Activated T-cell treated with anti-CD3 and anti-CD28 coated beads for 1 hour (primary cell): ENCODE results near the gene DOCK8.

Experiments used
- DNase-seq: peaks from one replicate; pipeline ENCODE4 v3.0.0-alpha.2; 2020; ENCODE audit warnings: low read depth

DOCK8 gene

DNA sequence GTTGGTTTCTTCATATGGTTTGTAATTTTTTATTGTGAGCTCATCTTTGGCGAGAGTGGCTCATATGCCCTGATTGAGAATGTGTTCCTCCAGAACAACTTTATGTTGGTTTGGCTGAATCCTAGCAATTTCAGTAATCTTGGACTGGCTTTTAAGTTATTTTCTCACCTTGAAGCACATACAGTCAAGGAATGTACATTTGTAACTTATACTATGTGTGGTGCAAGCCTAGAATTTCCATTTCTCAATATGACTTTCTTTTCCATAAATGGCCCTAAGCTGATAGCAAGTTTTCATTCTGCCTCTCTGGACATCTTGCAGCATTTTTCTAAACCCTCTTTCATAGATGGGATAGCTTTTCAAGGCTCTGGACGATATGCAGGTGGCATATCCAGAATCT lies 247.5 kb downstream of the DOCK8 start:
- no peak for DNase-seq

DNA sequence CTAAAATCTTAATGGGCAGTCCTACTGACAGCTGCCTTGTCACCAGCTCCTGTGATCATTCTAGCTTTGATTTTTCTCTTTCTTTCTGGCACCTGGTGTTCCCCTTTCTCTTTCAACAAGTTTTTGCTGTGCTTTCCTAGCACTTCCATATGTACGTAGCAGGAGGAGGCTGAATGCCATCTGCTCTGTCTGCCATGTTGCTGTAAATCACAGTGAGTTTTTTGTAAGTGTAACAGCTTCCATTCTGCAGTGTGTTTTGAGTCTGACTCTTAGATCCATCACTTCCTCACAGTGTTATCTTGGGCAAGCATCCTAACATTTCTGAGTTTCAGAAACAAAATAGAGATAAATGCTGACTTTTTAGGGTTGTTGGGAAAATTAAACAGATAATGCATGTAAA lies 247.9 kb downstream of the DOCK8 start:
- no peak for DNase-seq

DNA sequence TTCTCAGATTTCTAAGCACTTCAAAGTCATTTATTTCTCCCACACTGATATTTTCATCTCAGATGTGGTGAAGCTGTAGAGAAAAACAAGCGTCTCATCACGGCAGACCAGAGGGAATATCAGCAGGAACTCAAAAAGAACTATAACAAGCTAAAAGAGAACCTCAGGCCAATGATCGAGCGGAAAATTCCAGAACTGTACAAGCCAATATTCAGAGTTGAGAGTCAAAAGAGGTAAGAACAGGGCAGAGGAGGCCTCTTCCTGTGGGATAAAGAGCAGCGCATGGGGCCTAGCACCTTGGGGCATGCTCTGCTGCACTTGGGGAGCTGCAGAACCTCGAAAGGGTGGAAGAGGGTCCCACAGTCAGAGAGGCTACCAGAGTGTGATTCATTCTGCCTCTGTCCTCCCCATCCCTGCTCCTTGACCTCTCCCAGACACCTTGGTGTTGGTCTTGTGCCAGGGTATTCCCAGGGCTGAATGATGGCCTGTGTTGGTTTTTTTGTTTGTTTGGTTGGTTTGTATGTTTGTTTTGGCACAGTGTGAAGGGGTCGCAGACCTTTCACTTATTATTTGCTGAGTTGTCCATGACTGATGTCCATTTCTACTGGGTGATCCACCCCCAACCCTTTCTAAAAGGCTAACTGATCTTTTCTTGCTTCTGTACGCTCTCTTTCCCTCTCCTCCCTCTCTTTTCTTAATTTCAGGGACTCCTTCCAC lies 248.9 kb downstream of the DOCK8 start:
- no peak for DNase-seq

DNA sequence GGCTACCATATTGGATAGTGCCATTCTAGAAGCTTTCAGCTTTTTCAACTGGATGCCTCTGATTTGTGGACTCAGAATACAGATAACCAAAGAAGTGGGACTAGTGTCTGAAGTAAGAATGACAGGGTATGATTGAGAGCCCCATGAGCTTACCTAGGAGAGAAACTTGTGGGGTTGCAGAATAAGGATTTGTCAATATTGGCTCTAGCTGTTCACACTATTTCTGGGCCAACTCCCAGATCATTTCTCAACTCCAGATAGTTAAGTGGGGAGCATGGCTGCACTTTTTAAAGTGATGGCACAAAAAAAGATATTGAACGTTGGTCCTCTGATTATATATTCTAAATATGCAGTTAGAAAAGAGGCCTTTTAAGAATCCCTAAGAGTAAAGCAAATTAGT lies 252.1 kb downstream of the DOCK8 start:
- no peak for DNase-seq

DNA sequence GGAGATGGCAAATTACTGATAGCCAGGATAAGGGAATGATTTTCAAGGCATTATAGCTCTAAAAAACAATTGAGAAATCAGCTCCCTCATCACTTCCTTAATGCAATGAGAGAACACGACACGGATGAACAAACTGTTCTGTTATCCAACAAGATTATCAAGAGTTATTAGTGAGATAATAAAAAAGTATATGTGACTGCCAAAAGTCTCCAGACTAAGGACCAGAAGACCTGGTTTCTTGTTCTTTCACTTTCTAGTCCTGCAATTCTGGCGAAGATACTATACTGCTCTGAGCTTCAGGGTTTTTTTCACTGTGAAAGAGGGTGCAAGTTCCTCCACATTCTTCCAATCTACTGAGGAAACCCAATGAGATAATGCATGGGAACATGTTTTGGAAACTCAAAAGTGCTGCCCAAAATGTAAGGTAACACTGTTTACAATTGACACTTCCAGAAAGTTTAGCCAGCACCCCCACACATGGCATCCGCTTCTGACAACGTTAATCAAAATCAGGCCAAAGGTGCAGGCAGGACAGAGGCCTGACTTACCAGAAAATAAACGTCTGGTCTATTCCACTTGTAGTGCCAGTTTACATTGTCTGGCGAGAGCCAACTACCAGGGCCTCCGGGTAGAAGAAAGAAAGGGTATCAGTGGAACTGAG lies 254.2 kb downstream of the DOCK8 start:
- DNase-seq: no peak

DNA sequence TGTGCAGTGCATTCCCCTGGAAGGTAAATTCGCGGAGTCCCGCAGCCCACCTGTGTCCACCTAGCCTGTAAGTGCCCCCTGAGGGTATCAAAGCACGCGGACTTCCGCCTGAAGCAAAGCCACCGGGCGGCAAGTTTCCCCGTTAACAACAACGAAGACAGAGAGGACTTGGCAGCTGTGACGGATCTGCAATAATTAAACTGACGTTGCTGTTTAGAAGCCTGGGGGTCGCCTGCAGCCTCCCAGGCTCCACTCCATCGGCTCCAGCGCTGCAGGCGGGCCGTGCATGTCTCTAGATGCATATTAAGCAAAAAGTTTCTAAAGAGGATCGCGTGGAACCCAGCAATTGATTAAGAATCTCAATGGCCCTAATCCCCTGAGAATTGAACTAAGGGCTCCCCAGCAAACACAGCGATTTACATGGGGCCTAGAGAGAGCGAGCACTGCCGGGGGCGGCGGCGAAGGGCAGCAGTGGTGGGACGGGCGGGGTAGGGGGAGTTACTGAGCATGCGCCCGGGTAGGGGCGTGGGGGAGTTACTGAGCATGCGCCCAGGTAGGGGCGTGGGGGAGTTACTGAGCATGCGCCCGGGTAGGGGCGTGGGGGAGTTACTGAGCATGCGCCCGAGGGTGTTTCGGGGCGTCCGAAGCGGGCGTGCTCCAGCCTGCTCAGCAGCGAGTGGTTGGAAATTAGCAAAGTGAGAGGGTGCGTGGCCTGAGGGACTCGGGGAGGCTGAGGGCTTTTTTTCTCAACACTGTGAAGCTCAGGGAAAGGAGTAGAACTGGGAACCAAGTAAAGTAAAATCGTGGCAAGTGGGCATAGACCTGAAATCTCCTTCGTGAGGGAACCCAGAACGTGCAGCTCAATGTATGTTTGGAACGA lies 255.2 kb downstream of the DOCK8 start:
- peak; percentile 77 for DNase-seq

DNA sequence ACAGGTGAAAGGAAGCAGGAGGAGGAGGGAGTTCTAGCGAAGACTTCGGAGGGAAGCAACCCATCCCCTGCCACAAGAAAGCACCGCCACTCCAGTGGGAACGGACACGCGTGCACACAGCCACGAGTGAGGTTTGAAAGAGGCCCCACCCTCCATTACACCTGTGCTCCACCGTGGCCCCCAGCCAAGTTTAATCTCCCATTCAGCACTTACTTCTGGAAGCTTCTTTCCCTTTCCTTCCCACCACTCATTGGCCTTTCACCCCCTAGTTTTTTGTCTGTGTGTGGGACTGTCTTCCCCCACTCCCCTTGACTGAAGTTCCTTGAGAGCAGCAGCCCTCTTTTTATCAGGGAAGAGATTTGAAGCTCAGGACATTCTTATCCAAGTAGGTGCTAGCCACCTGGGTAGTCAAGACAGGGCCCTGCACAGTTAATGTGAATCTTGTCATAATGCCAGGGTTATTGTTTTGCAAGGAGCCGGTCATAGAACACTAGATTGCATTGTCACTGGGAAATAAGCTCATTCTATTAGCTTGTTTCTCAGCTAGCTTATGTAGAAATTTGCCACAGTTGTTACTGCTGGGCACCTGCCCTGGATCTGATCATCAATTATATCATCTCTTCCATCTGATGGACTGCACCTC lies 256.0 kb downstream of the DOCK8 start:
- DNase-seq: no peak

DNA sequence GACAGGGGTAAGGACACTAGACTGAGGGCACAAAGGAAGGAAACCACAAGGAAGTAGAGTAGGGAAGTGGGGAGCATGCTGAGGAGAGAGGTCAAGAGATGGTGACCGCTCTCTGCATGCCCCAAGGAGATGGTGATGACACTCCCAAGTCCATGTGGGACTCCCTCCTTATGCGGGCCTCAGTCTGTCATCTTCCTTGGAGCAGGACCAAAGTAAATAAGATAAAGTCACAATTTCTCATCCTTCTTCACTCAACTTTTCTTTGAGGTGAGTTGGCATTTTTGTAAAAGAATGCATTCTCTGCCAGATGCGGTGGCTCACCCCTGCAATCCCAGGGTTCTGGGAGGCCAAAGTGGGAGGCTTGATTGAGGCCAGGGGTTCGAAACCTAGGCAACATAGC lies 256.7 kb downstream of the DOCK8 start:
- DNase-seq: no peak

DNA sequence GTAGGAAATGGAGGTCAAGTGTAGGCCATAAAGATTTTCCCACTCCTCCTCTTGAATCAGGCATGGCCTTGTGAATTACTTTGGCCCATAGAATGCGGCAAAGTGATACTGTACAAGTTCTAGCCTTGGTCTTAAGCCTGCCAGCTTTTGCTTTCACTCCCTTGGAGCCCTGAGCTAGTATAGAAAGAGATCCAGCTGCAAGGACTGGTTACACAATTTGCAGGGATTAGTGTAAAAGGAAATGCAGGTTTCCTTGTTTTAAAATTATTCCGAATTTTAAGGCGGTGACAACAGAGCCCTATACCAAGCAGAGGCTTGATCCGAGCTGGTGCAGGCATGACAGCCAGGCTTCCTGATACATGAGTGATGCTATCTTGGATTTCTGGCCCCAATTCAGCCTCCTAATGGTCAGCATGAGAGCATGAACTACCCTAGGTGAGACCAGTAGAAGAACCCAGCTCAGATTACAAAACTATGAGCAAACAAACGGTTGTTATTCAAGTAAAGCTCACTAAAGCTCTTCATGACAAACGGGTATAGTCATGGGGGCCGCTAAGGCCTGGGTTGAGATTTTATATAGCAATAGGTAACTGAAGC lies 257.9 kb downstream of the DOCK8 start:
- no peak for DNase-seq

DNA sequence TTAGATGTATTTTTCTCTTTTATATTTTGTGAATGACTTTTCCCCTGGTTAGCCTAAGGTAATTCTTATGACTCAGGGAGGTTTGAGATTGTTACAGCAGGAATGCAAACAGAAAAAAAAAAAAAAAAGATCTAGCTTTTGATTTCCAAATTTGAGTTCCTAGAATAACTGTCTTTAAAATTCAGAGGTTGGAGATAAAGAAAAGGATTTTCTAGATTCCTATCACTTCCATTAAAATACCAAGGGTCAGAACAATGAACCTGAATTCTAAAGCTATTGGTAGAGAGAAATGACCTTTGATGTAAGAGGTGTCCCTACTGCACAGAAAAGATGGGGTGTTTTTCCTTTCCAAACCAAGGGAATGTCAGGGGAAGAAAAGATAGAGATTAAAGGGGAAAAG lies 262.5 kb downstream of the DOCK8 start:
- no peak for DNase-seq

DNA sequence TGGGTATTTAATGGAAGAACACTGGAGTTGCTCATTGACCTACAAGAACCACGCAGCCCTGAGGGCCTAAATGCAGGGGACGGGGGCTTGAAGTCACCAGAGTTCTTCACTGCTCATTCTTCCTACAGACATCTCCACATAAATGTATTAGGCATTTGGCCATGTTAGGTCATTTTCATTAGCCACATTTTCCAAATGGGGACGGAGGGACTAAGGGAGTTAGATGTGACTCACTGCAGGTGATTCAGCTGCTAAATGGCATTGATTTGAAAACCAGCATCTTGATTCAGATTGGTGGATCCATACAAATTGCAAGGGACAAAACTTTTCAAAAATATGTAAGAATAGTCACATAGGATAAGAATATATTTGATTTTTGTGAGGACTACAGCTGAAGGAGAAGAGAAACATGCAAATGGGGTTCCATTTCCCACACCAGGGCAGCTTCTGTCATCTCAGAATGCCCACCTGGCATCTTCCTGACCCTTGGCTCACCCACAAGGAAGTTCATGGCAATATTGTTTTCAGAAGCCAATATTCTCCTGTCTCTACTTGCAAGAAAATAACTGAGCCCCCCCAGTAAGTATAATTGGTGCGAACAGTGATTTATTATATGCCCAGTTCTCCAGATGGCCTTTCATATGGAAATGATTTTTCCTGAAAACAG lies 264.8 kb downstream of the DOCK8 start:
- DNase-seq: no peak

DNA sequence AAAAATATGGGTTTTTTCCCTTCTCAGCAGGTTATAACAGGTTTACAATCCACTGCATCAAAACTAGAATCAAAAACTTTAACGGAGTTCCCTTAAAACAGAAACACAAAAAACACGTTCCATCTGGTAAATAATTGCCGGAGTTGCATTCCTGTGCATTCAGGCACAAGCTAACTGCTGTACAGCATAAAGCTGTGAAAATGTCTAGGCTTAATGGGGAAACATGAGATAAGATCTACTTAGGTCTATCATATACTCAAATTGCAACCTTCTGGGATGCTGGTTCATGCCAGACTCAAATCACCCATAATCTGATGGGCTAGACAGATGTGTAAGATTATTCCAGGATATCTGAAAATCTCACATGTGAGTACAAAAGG lies 265.3 kb downstream of the DOCK8 start:
- DNase-seq: no peak

DNA sequence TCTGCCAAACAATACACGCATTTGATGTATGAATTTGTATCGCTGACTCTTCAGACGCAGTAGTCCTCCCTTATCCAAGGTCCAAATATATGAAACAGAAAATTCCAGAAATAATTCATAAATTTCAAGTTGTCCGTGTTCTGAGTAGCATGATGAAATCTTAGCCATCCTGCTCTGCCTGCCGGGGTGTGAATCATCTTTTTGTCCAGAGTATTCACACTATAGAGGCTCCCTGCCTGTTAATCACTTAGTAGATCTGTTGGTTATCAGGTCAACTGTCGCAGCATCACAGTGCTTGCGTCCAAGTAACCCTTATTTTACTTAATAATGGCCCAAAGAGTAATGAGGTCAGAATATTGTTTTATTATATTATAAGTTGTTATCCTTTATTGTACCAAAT lies 268.1 kb downstream of the DOCK8 start:
- DNase-seq: no peak

DNA sequence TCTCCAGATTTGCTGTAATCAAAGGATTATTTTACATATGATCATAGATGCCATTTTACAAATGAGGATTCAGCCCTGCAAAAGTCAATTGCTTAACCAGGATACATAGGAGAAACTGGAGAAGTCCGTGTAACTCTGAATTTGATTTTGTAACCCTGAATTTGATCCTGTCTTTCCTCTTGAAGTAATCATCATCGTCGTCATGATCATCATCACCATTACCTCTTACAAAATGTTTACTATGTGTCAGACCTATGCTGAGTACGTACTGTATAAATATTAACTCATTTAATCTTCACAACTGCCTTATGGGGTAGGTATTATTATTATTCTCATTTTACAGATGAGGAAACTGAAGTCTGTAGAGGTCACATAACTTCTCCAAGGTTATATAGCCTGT lies 271.5 kb downstream of the DOCK8 start:
- DNase-seq: no peak

DNA sequence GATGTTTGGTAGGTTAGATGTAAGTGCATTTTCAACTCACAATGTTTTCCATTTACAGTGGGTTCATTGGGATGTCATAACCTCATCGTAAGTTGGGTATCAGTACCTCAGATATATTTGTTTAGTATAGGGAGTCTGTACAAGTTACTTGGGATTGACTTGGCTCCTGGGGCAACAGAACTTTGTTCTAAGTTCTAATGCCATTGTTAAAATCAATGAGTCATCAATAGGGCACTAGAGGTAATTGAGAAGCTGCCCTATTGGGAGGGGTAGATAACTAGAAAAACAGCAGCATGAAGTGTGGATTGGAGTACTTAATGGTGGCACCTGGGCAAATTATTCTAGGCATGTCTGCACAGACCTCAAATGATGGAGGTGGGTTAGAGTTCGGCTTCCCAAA lies 272.8 kb downstream of the DOCK8 start:
- no peak for DNase-seq

DNA sequence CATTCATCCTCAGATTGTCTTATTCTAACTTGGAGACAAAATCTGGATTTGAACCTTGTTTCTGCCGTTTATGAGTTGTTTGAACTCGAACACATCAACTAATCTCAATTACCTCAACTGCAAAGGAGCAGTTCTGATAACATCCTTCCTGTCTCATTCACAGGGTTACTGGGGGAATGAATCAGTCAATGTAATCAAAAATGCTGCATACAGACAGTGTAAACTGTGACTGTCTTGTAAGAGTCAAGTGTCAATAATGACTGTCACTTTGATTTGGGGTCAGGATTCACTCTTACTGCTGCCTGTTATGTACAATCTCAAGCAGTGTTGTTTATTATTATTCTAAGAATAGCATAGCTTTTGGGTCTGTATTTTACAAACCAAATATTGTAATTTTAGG lies 273.8 kb downstream of the DOCK8 start:
- DNase-seq: no peak

DNA sequence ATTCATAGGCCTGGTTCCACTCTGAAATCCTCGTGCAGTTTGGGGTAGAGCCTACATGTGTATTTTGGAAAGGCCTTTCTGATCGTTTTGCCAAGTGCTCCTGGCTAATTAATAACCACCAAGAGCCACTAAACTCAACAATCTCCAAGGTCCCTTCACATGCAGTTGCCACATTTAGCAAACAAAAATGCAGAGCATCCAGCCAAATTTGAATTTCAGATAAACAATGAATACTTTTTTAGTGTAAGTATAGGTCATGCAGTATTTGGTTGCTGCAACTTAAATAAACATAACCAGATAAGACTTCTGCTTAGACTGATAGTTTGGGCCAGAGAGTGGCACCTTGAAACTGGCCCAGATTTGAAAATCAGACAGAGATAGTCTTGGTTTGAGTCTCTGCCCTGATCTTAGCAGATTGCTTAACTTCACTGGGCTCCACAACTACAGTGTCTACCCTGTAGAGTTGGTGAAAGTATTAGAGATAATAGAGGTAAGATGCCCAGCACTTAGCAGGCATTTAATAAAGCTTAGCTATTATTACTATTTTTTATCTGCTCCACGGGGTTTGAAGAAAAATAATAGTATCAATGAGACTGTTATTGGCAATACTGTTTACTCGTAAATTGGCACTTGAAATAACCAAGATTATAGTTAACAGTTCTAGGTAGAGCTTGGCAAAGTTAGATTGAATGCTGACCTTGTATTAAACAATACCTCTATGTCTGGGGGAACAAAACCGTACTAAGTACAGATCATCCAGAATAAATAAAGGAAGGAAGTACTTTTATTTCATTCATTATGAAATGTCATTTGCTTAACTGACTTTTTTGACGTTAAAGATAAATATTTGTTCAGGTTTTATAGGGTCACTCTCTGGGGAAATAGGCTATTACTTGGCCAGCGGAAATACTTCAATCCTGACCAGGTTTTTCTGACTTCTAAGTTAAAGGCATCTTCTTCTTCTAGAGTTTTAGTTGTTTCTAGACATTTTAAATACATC lies 274.8 kb downstream of the DOCK8 start:
- DNase-seq: no peak

DNA sequence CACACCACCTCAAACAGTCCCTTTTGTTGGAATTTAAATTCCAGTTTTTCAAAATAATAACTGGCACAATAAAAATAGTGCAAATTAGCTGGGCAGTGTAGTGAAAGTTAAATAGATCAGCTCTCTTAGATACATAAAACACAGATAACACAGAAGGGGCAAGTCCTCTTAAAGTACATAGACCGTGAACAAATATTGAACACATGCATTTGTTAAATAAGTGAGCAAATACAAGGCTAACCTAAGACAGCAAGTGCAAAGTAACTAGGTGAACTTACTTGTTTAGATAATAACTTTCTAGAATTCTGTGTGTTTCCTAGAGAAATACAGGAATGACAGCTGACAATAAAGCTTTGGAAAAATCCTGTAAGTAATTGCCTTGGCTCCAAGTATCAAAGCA lies 280.1 kb downstream of the DOCK8 start:
- DNase-seq: no peak

DNA sequence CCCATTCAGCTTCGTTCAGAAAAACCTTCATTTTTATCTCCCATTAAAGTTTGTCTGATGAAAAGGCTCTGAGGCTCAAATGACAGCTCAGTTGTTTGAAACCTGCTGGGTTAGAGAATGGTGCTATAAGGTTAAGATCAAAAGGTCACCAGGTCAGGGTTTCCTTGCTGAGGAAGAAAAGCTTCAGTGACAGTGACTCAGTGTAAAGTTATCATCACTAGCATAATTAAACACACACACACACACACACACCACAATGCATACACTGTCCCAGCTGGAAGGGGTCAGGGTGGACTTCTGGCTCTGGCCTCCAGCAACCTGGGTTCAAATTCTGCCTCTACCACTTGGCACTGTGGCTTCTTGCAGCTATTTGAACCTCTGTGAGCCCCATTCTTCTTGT lies 281.1 kb downstream of the DOCK8 start:
- DNase-seq: no peak

DNA sequence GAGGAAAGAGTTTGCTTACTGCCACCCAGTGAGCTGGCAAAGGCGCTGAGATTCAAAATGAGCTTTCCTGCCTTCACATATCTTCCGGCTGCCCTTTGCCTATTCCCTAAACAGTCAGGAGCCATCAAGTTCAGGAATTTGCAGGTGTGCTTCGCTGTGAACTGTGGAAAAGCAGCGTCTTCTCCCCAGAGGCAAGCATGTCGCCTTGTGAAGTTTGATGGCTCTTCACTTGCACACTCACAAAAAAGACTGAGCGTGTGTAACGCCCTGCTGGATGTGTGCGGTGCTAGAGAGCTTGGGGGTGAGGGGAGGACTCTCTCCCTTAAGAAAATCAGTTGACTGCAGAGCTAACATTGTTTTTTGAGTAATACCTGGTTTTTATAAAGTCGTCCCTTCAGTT lies 288.7 kb downstream of the DOCK8 start:
- DNase-seq: no peak
